ENCODE measurements around the gene CDSN.

DNA sequence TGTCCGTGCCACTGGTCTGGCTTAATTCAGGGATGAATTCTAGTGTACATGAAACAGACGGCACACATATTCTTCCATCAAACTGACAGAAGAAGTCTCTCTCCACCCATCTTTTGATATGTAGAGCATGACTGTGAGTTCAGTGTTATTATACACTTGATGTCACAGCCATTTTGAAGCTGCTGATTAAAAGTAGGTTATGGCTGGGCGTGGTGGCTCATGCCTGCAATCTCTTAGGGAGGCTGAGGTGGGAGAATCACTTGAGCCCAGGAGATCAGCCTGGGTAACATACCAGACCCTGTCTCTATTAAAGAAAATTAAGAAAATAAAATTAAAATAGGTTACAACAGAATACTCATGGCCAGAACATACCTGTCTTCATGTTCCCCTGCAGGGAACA lies 28.6 kb downstream of the CDSN start:
- TF ChIP-seq, protein P1, sequence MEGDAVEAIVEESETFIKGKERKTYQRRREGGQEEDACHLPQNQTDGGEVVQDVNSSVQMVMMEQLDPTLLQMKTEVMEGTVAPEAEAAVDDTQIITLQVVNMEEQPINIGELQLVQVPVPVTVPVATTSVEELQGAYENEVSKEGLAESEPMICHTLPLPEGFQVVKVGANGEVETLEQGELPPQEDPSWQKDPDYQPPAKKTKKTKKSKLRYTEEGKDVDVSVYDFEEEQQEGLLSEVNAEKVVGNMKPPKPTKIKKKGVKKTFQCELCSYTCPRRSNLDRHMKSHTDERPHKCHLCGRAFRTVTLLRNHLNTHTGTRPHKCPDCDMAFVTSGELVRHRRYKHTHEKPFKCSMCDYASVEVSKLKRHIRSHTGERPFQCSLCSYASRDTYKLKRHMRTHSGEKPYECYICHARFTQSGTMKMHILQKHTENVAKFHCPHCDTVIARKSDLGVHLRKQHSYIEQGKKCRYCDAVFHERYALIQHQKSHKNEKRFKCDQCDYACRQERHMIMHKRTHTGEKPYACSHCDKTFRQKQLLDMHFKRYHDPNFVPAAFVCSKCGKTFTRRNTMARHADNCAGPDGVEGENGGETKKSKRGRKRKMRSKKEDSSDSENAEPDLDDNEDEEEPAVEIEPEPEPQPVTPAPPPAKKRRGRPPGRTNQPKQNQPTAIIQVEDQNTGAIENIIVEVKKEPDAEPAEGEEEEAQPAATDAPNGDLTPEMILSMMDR (conservative IDR thresholded peaks at IDR 0.05): no peak
- no peak for TF ChIP-seq EZH2 (IDR thresholded peaks at IDR 0.05; ENCODE audit: low read depth)

Measured in PC-9 (cell line).